Measurements from ENCODE around the gene C3orf49. TPM values are rescaled to one million over a fixed set of nuclear protein-coding genes. Genes with fewer than 3 reads are reported as not detected.

C3orf49 gene
- total and polyA plus RNA-seq, 12 donors, result not detected

DNA sequence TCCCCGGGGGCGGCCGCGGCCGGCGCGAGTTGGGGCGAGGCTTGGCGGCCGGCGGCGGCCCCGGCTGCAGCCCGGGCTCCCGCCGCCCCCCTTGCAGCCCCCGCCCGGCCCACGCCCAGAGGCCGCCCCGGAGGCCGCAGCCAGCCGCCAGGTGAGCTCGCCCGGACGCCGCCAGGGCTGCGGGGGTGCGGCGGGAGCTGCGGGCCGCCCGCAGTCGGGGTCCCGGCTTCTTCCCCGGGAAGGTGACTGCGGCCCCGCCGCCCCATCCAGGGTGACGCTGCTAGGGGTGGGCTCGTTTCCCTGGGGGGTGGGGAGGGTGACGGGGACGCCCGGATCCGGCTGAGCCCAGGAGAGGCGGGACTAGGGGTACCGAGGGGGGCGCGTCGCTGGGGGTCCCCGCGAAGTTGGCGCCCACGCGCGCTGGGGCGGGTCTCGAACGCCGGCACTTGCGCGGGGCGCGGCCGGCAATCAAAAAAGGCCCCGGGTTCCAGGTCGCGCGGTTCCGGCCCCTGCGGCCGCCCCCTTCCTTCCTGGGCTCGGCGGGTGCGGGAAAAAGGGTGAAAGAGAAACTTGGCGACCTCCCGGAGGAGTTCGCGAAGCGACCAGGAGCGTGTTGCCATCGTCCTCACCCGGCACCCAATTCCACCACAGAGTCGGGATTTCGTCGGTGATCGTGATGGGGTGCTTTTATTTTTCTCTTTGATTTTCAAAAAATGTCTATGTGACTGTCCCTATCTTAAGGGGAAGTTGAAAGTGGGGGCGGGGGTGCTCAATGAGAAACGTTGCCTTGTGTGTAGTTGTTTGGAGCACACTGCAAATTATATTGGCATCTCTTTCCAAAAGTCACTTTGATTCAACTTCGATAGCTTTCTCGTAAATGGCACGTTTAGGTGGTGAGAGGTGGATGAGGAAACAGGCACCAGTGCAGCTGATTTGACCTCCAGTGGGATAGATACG, 45.2 kb downstream of the C3orf49 start:
- peak; percentile 25 to 67 (median 47) for DNase-seq
- TF ChIP-seq, protein P1, sequence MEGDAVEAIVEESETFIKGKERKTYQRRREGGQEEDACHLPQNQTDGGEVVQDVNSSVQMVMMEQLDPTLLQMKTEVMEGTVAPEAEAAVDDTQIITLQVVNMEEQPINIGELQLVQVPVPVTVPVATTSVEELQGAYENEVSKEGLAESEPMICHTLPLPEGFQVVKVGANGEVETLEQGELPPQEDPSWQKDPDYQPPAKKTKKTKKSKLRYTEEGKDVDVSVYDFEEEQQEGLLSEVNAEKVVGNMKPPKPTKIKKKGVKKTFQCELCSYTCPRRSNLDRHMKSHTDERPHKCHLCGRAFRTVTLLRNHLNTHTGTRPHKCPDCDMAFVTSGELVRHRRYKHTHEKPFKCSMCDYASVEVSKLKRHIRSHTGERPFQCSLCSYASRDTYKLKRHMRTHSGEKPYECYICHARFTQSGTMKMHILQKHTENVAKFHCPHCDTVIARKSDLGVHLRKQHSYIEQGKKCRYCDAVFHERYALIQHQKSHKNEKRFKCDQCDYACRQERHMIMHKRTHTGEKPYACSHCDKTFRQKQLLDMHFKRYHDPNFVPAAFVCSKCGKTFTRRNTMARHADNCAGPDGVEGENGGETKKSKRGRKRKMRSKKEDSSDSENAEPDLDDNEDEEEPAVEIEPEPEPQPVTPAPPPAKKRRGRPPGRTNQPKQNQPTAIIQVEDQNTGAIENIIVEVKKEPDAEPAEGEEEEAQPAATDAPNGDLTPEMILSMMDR (IDR thresholded peaks at IDR 0.05), result peak in 1 of 6 experiments; percentile 3
- peak in 1 of 2 donors; percentile 13 for TF ChIP-seq POLR2A (IDR thresholded peaks at IDR 0.05)
- Histone ChIP-seq H3K27ac (peak overlapping the region; percentile 26 to 92 (median 86)), H3K36me3 (replicated peaks in 1 of 2) (no peaks in the 10 kb centered on the region), H3K4me1 (replicated peaks in 1 of 2) (peaks cover 7 to 15% of the 10 kb centered on the region in 2 donors), H3K4me3 (peak overlapping the region; percentile 32 to 99 (median 82)), H3K9me3 (replicated peaks in 1 of 3) (no peaks in the 10 kb centered on the region), H3K27me3 (no peaks in the 10 kb centered on the region)
- intact Hi-C loops (cut with DNase I), result loop anchor here in 1 of 2 donors (2.0 kb wide), 1 partner anchor 45 kb away; no protein-coding TSS in a partner anchor
- WGBS, 4 donors, result 0 to 1% (median 1%) methylated on average over 17 to 93 of the region's 93 CpGs

DNA sequence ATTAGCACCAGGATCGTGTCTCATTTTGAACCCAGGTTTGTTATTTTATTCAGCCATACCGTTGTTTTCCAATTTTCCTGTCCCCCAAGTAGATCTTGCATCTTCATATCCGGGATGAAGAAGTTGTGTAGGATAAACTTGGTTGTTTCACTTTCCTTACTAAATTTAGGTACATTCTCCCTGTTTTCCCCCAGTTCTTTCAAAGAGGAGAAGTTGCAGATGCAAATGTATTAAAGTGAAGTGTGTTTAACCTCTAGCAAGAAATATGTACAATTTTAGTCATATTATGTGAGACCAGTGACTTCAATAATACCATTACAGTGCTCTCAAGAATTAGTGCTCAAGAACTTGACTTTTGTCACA, 45.8 kb downstream of the C3orf49 start:
- H3K9me3 ChIP-seq (replicated peaks in 1 of 3), result no peaks in the 10 kb centered on the region
- no peaks in the 10 kb centered on the region for H3K27me3 ChIP-seq
- TF ChIP-seq, protein P1 (IDR thresholded peaks at IDR 0.05), result no peak
- no peak for TF ChIP-seq POLR2A (IDR thresholded peaks at IDR 0.05)
- no peak for DNase-seq
- H3K4me1 ChIP-seq (replicated peaks in 1 of 2), result peaks cover 7 to 15% of the 10 kb centered on the region in 2 donors
- peak overlapping the region in 3 of 5 donors; percentile 86 to 92 (median 88) for H3K27ac ChIP-seq
- intact Hi-C loops (cut with DNase I), result loop anchor here in 1 of 2 donors (2.0 kb wide), 1 partner anchor 44 kb away; no protein-coding TSS in a partner anchor
- H3K36me3 ChIP-seq (replicated peaks in 1 of 2), result no peaks in the 10 kb centered on the region
- WGBS, 4 donors, result 1 to 3% (median 3%) methylated on average over 3 of the region's 3 CpGs
- peak overlapping the region in 2 of 4 donors; percentile 96 to 99 for H3K4me3 ChIP-seq

DNA sequence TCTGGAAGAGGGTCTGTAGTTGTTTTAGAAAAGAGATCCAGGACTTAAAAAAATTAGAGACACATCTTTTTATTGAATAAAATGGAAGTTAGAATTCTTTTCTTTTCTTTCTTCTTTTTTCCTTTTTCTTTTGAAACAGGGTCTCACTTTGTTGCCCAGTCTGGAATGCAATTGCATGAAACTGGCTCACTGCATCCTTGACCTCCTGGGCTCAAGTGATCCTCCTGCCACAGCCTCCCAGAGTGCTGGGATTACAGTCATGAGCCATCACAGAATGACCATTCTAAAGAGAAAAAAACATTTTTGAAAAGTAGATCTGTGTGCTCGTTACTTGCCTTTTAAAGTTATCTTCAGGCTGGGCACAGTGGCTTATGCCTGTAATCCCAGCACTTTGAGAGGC, 48.1 kb downstream of the C3orf49 start:
- Histone ChIP-seq H3K4me3 (no peak overlapping the region), H3K27ac (no peak overlapping the region), H3K27me3 (no peaks in the 10 kb centered on the region), H3K9me3 (replicated peaks in 1 of 3) (no peaks in the 10 kb centered on the region), H3K36me3 (replicated peaks in 1 of 2) (no peaks in the 10 kb centered on the region), H3K4me1 (replicated peaks in 1 of 2) (peaks cover 7 to 24% of the 10 kb centered on the region in 2 donors)
- no peak for DNase-seq
- WGBS, 4 donors, result 98 to 100% (median 100%) methylated on average over 1 of the region's 1 CpG
- TF ChIP-seq, protein P1 (IDR thresholded peaks at IDR 0.05), result no peak
- TF ChIP-seq POLR2A (IDR thresholded peaks at IDR 0.05), result no peak
- intact Hi-C loops (cut with DNase I), result no loop called here

- 82 to 96% (median 86%) methylated on average over 3 of the region's 3 CpGs for WGBS, 4 donors
- TF ChIP-seq POLR2A (IDR thresholded peaks at IDR 0.05), result no peak
- TF ChIP-seq, protein P1 (IDR thresholded peaks at IDR 0.05), result no peak
- H3K27ac ChIP-seq, result no peak overlapping the region
- intact Hi-C loops (cut with DNase I), result no loop called here
- no peak overlapping the region for H3K4me3 ChIP-seq
- H3K9me3 ChIP-seq (replicated peaks in 1 of 3), result no peaks in the 10 kb centered on the region
- H3K4me1 ChIP-seq (replicated peaks in 1 of 2), result peaks cover 0 to 12% of the 10 kb centered on the region in 2 donors
- H3K27me3 ChIP-seq, result no peaks in the 10 kb centered on the region
- DNase-seq, result no peak
- H3K36me3 ChIP-seq (replicated peaks in 1 of 2), result no peaks in the 10 kb centered on the region
Observed at GRCh38 chr3:63869940-63870614, 51.0 kb downstream of the C3orf49 start.

All from adrenal gland (tissue), 12 donors.